GM19397 (cell line): ENCODE data around the gene FABP6.

ENCODE experiments used
- ATAC-seq: cut with Tn5 transposase; IDR thresholded peaks from one replicate; pipeline ENCODE4 v1.9.1; 2021; ENCODE audit warnings: mild to moderate bottlenecking, moderate library complexity; ENCODE audit not compliant: unreplicated experiment

The FABP6 gene

DNA sequence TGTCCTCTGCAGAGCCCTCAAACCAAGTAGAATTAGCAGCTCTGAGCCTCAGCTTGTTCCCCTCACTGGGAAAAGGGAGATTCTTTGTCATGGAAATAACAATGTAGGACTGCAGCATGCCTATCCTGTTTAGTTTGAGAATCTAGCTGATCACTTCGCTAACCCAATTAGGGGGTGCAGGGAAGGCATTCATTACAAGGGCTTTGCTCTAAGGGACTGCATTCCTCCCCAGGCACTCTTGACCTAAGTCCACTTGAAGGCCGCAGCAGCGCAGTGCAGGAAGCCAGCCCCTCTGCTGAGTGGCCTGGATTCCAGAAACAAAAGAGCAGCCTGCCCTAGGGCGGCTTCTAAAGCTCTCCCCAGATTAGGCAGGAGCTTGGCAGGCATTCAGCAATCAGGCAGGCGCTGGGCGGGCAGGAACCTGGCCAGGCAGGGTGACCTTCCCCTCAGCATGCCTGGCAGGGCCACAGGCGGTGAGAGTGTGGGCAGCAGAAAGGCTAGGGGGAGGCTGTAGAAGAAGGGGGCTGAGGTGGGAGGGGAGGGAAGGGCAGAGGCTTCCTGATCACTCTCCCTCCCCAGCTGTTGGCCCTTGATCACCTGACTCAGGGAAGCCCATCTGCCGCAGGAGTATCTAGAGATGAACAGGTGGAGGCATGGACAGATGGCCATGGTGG lies 58.2 kb downstream of the FABP6 start:
- no peak for ATAC-seq
